Measurements from ENCODE around the gene TMEM158. TPM values are rescaled to one million over a fixed set of nuclear protein-coding genes. Genes with fewer than 3 reads are reported as not detected.

TMEM158 gene
- total and polyA plus RNA-seq, 2 of the 8 experiments (the other 6 are each of a cell fraction or from before 2014, with no cell fraction given) = 6.8 to 30.3 TPM

- no peak overlapping the region for H4K5ac ChIP-seq (ENCODE audit: insufficient read length, low read depth, low read length)
- H2BK20ac ChIP-seq (ENCODE audit: low read length) = no peak overlapping the region
- H3K27ac ChIP-seq (ENCODE audit: low read depth, low read length) = no peak overlapping the region
- no peak overlapping the region for H4K91ac ChIP-seq (replicated peaks; ENCODE audit: insufficient read length, low read length)
- H4K20me1 ChIP-seq (replicated peaks in 1 of 2; ENCODE audit: control insufficient read depth in 1 of 2, insufficient read depth in 2 of 2, low read length in 2 of 2) = no peaks in the 10 kb centered on the region
- FAIRE-seq = no peak
- ChIA-PET POLR2A (ENCODE audit: partially characterized antibody) (no interaction called here), CTCF (ENCODE audit: partially characterized antibody) (interaction anchor here (1.3 kb wide), 2 partner anchors 11 to 30 kb away, joined by 4 to 6 read pairs; no protein-coding TSS in a partner anchor)
- H3K4me3 ChIP-seq (ENCODE audit: extremely low read depth in 1 of 4, insufficient read depth in 2 of 4, low read depth in 3 of 4, low read length in 4 of 4) = no peak overlapping the region
- H2AFZ ChIP-seq (ENCODE audit: low read length) = no peak overlapping the region
- H3K79me1 ChIP-seq (ENCODE audit: low read depth, low read length) = no peaks in the 10 kb centered on the region
- no peak overlapping the region for H4K8ac ChIP-seq (ENCODE audit: extremely low read depth, insufficient read depth, low read length)
- H3K4me2 ChIP-seq (ENCODE audit: insufficient read depth in 1 of 2, low read depth in 2 of 2, low read length in 2 of 2) = no peak overlapping the region
- H2AK5ac ChIP-seq (ENCODE audit: low read depth, low read length) = no peak overlapping the region
- H2BK120ac ChIP-seq (replicated peaks; ENCODE audit: low read depth, low read length) = no peak overlapping the region
- TF ChIP-seq TCF12 (IDR thresholded peaks at IDR 0.05; ENCODE audit: low read depth, low read length) (no peak), TAF1 (IDR thresholded peaks at IDR 0.05; ENCODE audit: low read depth, low read length) (no peak), POLR2A (IDR thresholded peaks at IDR 0.05; ENCODE audit: control extremely low read depth in 1 of 2, low read depth in 2 of 2, low read length in 2 of 2) (no peak), RNF2 (IDR thresholded peaks at IDR 0.05; ENCODE audit: borderline replicate concordance, low read depth, low read length, missing control alignments, poor library complexity, severe bottlenecking) (no peak), SRF (IDR thresholded peaks at IDR 0.05; ENCODE audit: low read depth, low read length) (no peak), HDAC6 (IDR thresholded peaks at IDR 0.05; ENCODE audit: low read depth, low read length) (no peak), SP1 (IDR thresholded peaks at IDR 0.05; ENCODE audit: low read depth, low read length) (no peak), ASH2L (IDR thresholded peaks at IDR 0.05; ENCODE audit: low read length) (no peak), SIX5 (IDR thresholded peaks at IDR 0.05; ENCODE audit: low read depth, low read length) (no peak), TBP (IDR thresholded peaks at IDR 0.05; ENCODE audit: low read depth, low read length) (no peak), BACH1 (IDR thresholded peaks at IDR 0.05; ENCODE audit: low read length) (no peak), TEAD4 (IDR thresholded peaks at IDR 0.05; ENCODE audit: low read depth, low read length) (no peak), CREB1 (IDR thresholded peaks at IDR 0.05) (no peak), YY1 (IDR thresholded peaks at IDR 0.05; ENCODE audit: low read depth, low read length) (no peak)
- H3K14ac ChIP-seq (ENCODE audit: insufficient read length) = no peak overlapping the region
- H3K9me3 ChIP-seq (ENCODE audit: insufficient read depth in 2 of 2, low read depth in 1 of 2, low read length in 1 of 2) = no peaks in the 10 kb centered on the region
- H3K23ac ChIP-seq (ENCODE audit: insufficient read length) = no peak overlapping the region
- no peaks in the 10 kb centered on the region for H3K79me2 ChIP-seq (ENCODE audit: control insufficient read depth in 1 of 2, insufficient read depth in 2 of 2, low read length in 2 of 2)
- peaks cover 0 to 6% (median 4%) of the 10 kb centered on the region in 4 experiments; a peak in 5 of 7 replicates for H3K4me1 ChIP-seq (replicated peaks in 1 of 4; ENCODE audit: control insufficient read depth in 3 of 4, insufficient read depth in 4 of 4, low read length in 3 of 4)
- WGBS, 2 experiments (ENCODE audit: extremely low coverage in 1 of 2, insufficient coverage in 1 of 2, insufficient read length in 1 of 2, insufficient replicate concordance in 2 of 2, low coverage in 1 of 2, low lambda C conversion rate in 2 of 2, missing lambda C conversion rate in 1 of 2) = 84% methylated on average over 7 of the region's 7 CpGs; no CpG with 5 or more reads in 1 of the 2 experiments
- no peak for DNase-seq (ENCODE audit: low read depth in 1 of 2, low spot score in 2 of 2)
- H2BK12ac ChIP-seq (ENCODE audit: low read depth, low read length) = no peak overlapping the region
- no peak overlapping the region for H3K18ac ChIP-seq (ENCODE audit: extremely low read depth, low read length)
- H2BK15ac ChIP-seq (ENCODE audit: low read length) = no peak overlapping the region
- H3K23me2 ChIP-seq (ENCODE audit: low read depth, low read length) = no peaks in the 10 kb centered on the region
- no peak overlapping the region for H3K56ac ChIP-seq (replicated peaks; ENCODE audit: insufficient read length, low read depth, low read length)
- no peaks in the 10 kb centered on the region for H3K36me3 ChIP-seq (ENCODE audit: control insufficient read depth in 2 of 4, insufficient read depth in 4 of 4, low read length in 3 of 4)
- no peak overlapping the region for H3K9ac ChIP-seq (replicated peaks in 1 of 4; ENCODE audit: extremely low read depth in 1 of 4, low read depth in 3 of 4, low read length in 3 of 4)
- H3K27me3 ChIP-seq (replicated peaks in 1 of 4; ENCODE audit: control insufficient read depth in 3 of 4, extremely low read depth in 1 of 4, insufficient read depth in 3 of 4, low read length in 3 of 4) = no peaks in the 10 kb centered on the region; a peak in 2 of 7 replicates
- no peak overlapping the region for H2BK5ac ChIP-seq (ENCODE audit: low read depth, low read length)
- H3K4ac ChIP-seq (replicated peaks; ENCODE audit: insufficient read length, low read depth, low read length) = no peak overlapping the region
Observed at GRCh38 chr3:45180899-45181298, 45.2 kb downstream of the TMEM158 start.

Data from H1 (cell line).